HAP-1 (cell line): Measurements from ENCODE around the gene PDZK1.
"Not testable (repeated sequence)": the region's sequence is repeated elsewhere in the genome, so short reads cannot be mapped to it uniquely, and the experiment has no call there.

Experiments
- DNase-seq, 2 experiments: peaks; one replicate each; pipeline ENCODE4 v3.0.0-alpha.2; 2016 to 2020; ENCODE audit warnings: low spot score in 2 of 2
- H3K27me3 ChIP-seq: fragments of 250-450 bp; sonication (Bioruptor Pico); 2 replicates; pipeline ENCODE4 v1.5.1; 2020; ENCODE audit warnings: low read depth, mild to moderate bottlenecking, moderate library complexity
- H3K36me3 ChIP-seq: fragments of 250-450 bp; sonication (Bioruptor Pico); replicated peaks from 2 replicates; pipeline ENCODE4 v1.5.1; 2020; ENCODE audit warnings: mild to moderate bottlenecking
- H3K4me1 ChIP-seq: fragments of 250-450 bp; sonication (Bioruptor Pico); 2 replicates; pipeline ENCODE4 v1.5.1; 2020; ENCODE audit warnings: mild to moderate bottlenecking
- H3K4me3 ChIP-seq: fragments of 250-450 bp; sonication (Bioruptor Pico); 2 replicates; pipeline ENCODE4 v1.5.1; 2020; ENCODE audit warnings: mild to moderate bottlenecking, moderate library complexity
- H3K9me3 ChIP-seq: fragments of 250-450 bp; sonication (Bioruptor Pico); 2 replicates; pipeline ENCODE4 v1.5.1; 2020; ENCODE audit warnings: mild to moderate bottlenecking, moderate library complexity
- in situ Hi-C: fragments of 300-500 bp; cut with MboI; formaldehyde crosslinking; loops from 3 replicates; pipeline ENCODE4 v1.14.3; 2020; ENCODE audit warnings: low sequenced_read_pairs, inconsistent platforms, mixed read lengths

PDZK1 gene

GRCh38 chr1:145656245-145656943 lies 50.8 kb downstream of the PDZK1 start:
- in situ Hi-C loops, H3K36me3 ChIP-seq, H3K4me3 ChIP-seq, H3K27me3 ChIP-seq, H3K9me3 ChIP-seq, H3K4me1 ChIP-seq, DNase-seq: not testable (repeated sequence)

- H3K4me1 ChIP-seq, in situ Hi-C loops, H3K4me3 ChIP-seq, H3K36me3 ChIP-seq, H3K27me3 ChIP-seq, DNase-seq, H3K9me3 ChIP-seq: not testable (repeated sequence)
Observed at GRCh38 chr1:145643990-145644389, 63.2 kb downstream of the PDZK1 start.

GRCh38 chr1:145641886-145642285 lies 65.3 kb downstream of the PDZK1 start:
- H3K4me1 ChIP-seq, in situ Hi-C loops, H3K27me3 ChIP-seq: not testable (repeated sequence)

GRCh38 chr1:145636237-145636636 lies 70.9 kb downstream of the PDZK1 start:
- H3K4me1 ChIP-seq, H3K36me3 ChIP-seq, H3K9me3 ChIP-seq, in situ Hi-C loops, H3K27me3 ChIP-seq, H3K4me3 ChIP-seq, DNase-seq: not testable (repeated sequence)

More at GRCh38 chr1:145641886-145642285, 65.3 kb downstream of the PDZK1 start:
- H3K36me3 ChIP-seq, H3K4me3 ChIP-seq, DNase-seq, H3K9me3 ChIP-seq: not testable (repeated sequence)

GRCh38 chr1:145622177-145622576 lies 85.0 kb downstream of the PDZK1 start:
- H3K36me3 ChIP-seq, H3K4me3 ChIP-seq, H3K4me1 ChIP-seq, H3K27me3 ChIP-seq, DNase-seq, in situ Hi-C loops, H3K9me3 ChIP-seq: not testable (repeated sequence)
